ENCODE measurements around the gene LNP1.

The LNP1 gene

DNA sequence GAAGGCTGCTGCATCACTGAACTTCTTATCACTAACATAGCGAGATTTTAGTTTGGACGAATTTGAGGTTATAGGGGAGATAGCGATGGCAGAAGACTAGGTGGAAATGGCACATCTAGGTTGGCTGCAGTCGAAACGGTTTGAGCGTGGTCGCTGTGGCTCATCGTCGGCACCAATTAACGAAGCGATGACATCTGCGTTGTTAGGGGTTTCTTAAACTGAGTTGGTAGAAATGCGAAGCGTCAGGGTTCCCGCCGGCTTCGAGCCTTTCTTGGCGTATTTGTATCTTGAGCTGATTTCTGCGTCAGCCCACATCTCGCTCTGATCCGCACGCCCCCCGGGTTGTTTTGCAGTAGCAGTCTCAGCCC lies 319 bp downstream of the LNP1 start:
- Histone ChIP-seq H3K4me1 (ENCODE audit: control insufficient read depth, insufficient read depth, low read length) (peaks cover 27% of the 10 kb centered on the region), H3K27me3 (ENCODE audit: control insufficient read depth, insufficient read depth, low read length) (no peaks in the 10 kb centered on the region), H3K36me3 (ENCODE audit: insufficient read depth, low read length) (no peaks in the 10 kb centered on the region), H3K9ac (ENCODE audit: low read depth, low read length) (peak overlapping the region; percentile 90), H3K4me3 (ENCODE audit: low read length) (peak overlapping the region; percentile 85), H3K9me3 (replicated peaks; ENCODE audit: low read length) (no peaks in the 10 kb centered on the region), H3K4me2 (ENCODE audit: low read length) (peak overlapping the region; percentile 95)

DNA sequence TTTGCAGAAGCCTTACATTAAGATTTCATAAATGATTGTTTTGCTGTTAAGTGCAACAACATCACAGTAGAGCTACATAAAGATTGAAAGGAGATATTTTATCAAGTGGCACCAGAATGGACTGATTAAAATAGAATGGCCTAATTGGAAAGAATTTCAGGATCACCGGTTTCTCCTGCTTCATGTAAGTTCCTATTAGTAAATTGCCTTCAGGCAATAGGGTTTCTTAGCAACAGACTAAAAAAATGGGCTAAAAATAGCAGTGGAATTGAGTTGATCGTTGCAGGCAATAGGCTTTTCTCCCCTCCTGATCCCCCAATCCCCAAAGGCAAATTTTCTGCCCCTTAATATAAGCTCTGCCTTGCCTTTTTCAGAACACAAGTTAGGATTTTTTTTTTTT lies 917 bp downstream of the LNP1 start:
- Histone ChIP-seq H3K4me3 (ENCODE audit: low read length) (peak overlapping the region; percentile 85), H3K36me3 (ENCODE audit: insufficient read depth, low read length) (no peaks in the 10 kb centered on the region), H3K4me1 (ENCODE audit: control insufficient read depth, insufficient read depth, low read length) (peaks cover 24% of the 10 kb centered on the region), H3K9me3 (replicated peaks; ENCODE audit: low read length) (no peaks in the 10 kb centered on the region), H3K4me2 (ENCODE audit: low read length) (peak overlapping the region; percentile 95), H3K27me3 (ENCODE audit: control insufficient read depth, insufficient read depth, low read length) (no peaks in the 10 kb centered on the region), H3K9ac (ENCODE audit: low read depth, low read length) (peak overlapping the region; percentile 90)

DNA sequence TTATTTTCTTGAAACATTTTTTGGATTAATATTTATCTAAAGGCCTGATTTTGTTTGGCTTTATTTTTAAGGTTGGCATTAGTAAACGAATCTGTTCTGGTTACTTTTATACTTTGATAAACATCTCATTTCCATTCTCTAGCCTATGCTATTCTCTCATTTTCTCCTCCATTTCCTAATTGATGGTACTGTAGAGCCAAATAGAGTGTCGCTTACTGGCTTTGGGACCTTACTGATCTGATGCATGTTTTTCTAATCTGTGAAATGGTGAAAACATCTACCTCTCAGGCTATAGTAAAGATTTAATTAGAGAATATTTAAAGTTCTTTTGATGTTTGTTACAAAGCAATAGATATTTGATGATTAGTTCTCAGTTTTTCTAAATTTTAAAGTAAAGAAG lies 1.6 kb downstream of the LNP1 start:
- peaks cover 24% of the 10 kb centered on the region for H3K4me1 ChIP-seq (ENCODE audit: control insufficient read depth, insufficient read depth, low read length)
- H3K4me3 ChIP-seq (ENCODE audit: low read length) = peak overlapping the region; percentile 85
- peak overlapping the region; percentile 95 for H3K4me2 ChIP-seq (ENCODE audit: low read length)

DNA sequence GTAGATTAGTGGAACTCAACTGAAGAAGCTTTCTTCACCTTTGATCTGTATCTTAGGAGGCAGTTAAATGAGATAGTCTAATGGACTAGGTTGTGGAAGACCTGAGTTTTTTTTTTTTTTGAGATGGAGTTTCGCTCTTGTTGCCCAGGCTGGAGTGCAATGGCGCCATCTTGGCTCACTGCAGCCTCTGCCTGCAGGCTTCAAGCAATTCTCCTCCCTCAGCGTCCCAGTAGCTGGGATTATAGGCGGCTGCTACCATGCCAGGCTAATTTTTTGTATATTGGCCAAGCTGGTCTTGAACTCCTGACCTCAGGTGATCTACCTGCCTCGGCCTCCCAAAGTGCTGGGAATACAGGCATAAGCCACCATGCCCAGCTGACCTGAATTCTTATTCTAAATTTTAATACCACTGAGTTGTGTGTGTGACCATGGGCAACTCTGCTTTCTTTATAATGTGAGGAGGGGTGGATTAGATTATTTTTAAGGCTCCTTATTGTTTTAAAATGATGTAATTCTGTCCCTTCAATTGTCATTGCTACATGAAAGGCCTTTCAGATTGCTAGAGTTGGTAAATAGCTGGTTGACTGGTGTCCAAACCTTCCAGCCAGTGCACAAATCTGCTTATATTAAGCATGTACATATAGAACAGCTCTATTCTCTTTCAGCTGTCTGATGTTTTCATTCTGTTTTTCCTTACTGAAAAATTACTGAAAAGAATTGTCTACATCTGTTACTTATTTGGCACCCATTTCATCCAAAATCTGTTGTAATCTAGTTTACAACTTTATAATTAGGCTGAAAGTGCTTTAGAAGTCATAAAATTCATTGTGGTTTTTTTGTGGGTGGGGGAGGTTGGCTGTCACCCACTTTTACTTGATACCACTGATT lies 2.3 kb downstream of the LNP1 start:
- Histone ChIP-seq H3K4me2 (ENCODE audit: low read length) (peak overlapping the region; percentile 95), H3K4me1 (ENCODE audit: control insufficient read depth, insufficient read depth, low read length) (peaks cover 24% of the 10 kb centered on the region), H3K9ac (ENCODE audit: low read depth, low read length) (peak overlapping the region; percentile 90), H3K27me3 (ENCODE audit: control insufficient read depth, insufficient read depth, low read length) (no peaks in the 10 kb centered on the region), H3K36me3 (ENCODE audit: insufficient read depth, low read length) (no peaks in the 10 kb centered on the region), H3K9me3 (replicated peaks; ENCODE audit: low read length) (no peaks in the 10 kb centered on the region), H3K4me3 (ENCODE audit: low read length) (peak overlapping the region; percentile 85)

More for the DNA sequence above, 1.6 kb downstream of the LNP1 start:
- no peaks in the 10 kb centered on the region for H3K9me3 ChIP-seq (replicated peaks; ENCODE audit: low read length)
- H3K36me3 ChIP-seq (ENCODE audit: insufficient read depth, low read length) = no peaks in the 10 kb centered on the region
- no peaks in the 10 kb centered on the region for H3K27me3 ChIP-seq (ENCODE audit: control insufficient read depth, insufficient read depth, low read length)
- peak overlapping the region; percentile 90 for H3K9ac ChIP-seq (ENCODE audit: low read depth, low read length)

DNA sequence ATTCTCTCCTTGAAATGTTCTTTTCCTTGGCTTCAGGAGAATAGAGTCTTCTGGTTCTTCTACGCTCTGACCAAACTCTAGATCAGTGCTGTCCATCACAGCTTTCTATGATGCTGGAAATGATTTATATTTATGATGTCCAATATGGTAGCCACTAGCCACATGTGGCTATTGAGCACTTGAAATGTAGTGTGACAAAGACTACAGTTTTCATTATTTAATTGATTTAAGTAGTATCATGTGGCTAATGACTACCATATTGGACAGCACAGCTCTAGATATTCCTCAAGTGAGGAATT lies 2.9 kb downstream of the LNP1 start:
- Histone ChIP-seq H3K9ac (ENCODE audit: low read depth, low read length) (no peak overlapping the region), H3K4me1 (ENCODE audit: control insufficient read depth, insufficient read depth, low read length) (peaks cover 22% of the 10 kb centered on the region), H3K9me3 (replicated peaks; ENCODE audit: low read length) (no peaks in the 10 kb centered on the region), H3K36me3 (ENCODE audit: insufficient read depth, low read length) (no peaks in the 10 kb centered on the region), H3K4me2 (ENCODE audit: low read length) (peak overlapping the region; percentile 95), H3K4me3 (ENCODE audit: low read length) (no peak overlapping the region), H3K27me3 (ENCODE audit: control insufficient read depth, insufficient read depth, low read length) (no peaks in the 10 kb centered on the region)

DNA sequence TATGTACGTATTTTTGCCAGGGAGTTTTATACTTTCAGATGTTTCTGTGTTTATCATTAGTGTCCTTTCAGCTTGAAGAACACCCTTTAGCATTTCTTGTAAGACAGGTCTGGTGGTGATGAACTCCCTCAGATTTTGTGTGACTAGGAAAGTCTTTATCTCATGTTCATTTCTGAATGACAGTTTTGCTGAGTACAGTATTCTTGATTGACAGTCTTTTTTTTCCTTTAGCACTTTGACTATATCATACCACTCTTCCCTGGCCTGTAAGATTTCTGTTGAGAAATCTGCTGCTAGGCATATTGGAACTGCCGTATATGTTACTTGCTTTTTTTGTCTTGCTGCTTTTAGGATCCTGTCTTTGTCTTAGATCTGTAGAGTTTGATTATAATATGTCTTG lies 5.8 kb downstream of the LNP1 start:
- H3K9me3 ChIP-seq (replicated peaks; ENCODE audit: low read length) = no peaks in the 10 kb centered on the region
- peaks cover 12% of the 10 kb centered on the region for H3K4me1 ChIP-seq (ENCODE audit: control insufficient read depth, insufficient read depth, low read length)
- no peak overlapping the region for H3K4me2 ChIP-seq (ENCODE audit: low read length)
- no peak overlapping the region for H3K4me3 ChIP-seq (ENCODE audit: low read length)
- no peaks in the 10 kb centered on the region for H3K27me3 ChIP-seq (ENCODE audit: control insufficient read depth, insufficient read depth, low read length)
- no peaks in the 10 kb centered on the region for H3K36me3 ChIP-seq (ENCODE audit: insufficient read depth, low read length)
- no peak overlapping the region for H3K9ac ChIP-seq (ENCODE audit: low read depth, low read length)

DNA sequence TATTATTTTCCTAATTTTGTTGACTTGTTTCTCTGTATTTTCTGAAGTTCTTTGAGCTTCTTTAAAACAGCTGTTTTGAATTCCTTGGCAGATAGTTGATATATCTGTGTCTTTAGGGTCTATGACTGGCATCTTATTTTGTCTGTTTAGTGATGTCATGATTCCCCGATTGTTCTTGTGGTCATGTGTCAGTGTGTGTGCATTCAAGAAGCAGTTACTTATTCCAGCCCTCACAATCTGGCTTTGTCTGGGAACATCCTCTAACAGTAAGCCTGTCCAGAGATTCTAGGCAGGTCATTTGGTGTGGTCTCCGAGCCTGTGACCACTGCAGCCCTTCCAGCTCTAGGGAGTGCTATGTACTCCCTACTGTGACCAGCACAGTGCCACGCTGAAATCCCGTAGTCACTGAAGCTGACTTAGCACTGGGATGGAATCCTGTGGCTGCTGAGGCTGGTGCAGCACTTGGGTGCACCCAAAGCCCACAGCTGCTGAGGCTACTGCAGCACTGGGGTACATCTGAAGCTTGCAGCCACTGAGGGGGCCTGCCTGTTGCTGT lies 6.7 kb downstream of the LNP1 start:
- Histone ChIP-seq H3K4me3 (ENCODE audit: low read length) (no peak overlapping the region), H3K36me3 (ENCODE audit: insufficient read depth, low read length) (no peaks in the 10 kb centered on the region), H3K4me2 (ENCODE audit: low read length) (no peak overlapping the region)

DNA sequence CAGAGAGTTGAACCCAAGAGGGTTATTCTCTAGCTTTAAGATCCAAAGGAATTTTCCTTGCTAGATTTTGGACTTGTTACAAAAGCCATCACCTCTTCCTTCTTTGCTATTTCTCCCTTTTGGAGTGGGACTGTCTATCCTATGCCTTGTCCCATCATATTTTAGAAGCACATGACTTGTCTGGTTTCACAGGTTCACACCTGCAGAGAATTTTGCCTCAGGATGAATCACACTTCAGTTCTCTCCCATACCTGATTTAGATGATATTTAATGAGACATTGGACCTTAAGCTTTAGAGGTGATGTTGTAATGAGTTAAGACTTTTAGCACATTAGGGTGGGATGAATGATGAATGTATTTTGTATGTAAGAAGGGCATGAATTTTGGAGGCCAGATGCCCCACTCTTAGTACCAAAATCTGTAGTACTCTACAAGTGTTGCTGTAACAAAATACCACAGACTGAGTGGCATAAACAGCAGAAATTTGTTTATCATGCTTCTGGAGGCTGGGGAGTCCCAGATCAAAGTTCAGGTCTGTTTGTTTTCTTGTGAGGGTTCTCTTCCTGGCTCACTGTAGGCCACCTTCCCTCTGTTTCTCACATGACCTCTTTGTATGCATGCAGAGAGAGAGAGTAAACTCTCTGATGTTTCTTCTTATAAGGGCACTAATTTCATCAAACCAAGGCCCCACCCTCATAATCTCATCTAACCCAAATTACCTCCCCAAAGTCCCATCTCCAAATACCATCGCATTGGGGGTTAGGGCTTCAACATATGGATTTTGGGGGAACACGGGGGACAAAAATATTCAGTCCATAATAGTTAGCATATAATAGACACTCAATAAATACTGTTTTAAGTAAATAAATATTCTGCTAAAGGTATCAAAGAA lies 10.0 kb downstream of the LNP1 start:
- Histone ChIP-seq H3K4me3 (ENCODE audit: low read length) (no peak overlapping the region), H3K4me2 (ENCODE audit: low read length) (no peak overlapping the region)

More for the DNA sequence above, 6.7 kb downstream of the LNP1 start:
- Histone ChIP-seq H3K27me3 (ENCODE audit: control insufficient read depth, insufficient read depth, low read length) (no peaks in the 10 kb centered on the region), H3K9ac (ENCODE audit: low read depth, low read length) (no peak overlapping the region), H3K9me3 (replicated peaks; ENCODE audit: low read length) (no peaks in the 10 kb centered on the region), H3K4me1 (ENCODE audit: control insufficient read depth, insufficient read depth, low read length) (peaks cover 3% of the 10 kb centered on the region)

DNA sequence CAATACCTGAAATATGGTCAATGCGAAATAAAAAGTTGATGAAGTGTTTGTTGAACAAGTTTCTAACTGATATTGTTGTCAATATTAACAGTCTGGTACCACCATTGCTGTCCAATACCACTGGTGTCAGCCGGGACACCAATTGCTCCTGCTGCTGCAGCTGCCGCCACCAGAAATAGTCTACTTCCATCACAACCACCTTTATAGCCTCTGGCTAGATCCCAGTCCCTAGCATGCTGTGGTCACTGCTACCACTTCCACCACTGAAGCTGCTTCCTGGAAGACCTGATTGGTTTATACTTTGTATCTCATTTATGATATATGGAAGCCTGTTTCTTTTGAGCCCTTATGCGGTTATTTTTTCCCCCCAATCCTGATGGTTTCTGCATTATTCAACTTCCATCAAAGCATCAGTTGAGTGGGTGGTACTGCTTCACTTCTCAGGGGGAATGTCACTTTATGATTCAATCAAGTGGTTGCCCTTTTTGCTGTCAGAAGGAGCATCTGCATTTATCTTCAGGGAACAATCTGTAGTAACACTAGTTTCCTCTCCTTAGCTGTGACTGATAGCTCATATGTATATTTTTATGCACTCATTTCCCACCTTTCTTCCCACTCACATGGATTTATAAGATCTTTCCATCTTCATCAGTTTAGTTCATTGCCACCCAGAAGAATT lies 11.7 kb downstream of the LNP1 start:
- Histone ChIP-seq H3K4me1 (ENCODE audit: control insufficient read depth, insufficient read depth, low read length) (no peaks in the 10 kb centered on the region), H3K4me2 (ENCODE audit: low read length) (no peak overlapping the region), H3K9ac (ENCODE audit: low read depth, low read length) (no peak overlapping the region), H3K4me3 (ENCODE audit: low read length) (no peak overlapping the region), H3K27me3 (ENCODE audit: control insufficient read depth, insufficient read depth, low read length) (no peaks in the 10 kb centered on the region), H3K9me3 (replicated peaks; ENCODE audit: low read length) (no peaks in the 10 kb centered on the region), H3K36me3 (ENCODE audit: insufficient read depth, low read length) (no peaks in the 10 kb centered on the region)

More for the DNA sequence above, 10.0 kb downstream of the LNP1 start:
- no peaks in the 10 kb centered on the region for H3K4me1 ChIP-seq (ENCODE audit: control insufficient read depth, insufficient read depth, low read length)
- no peaks in the 10 kb centered on the region for H3K27me3 ChIP-seq (ENCODE audit: control insufficient read depth, insufficient read depth, low read length)
- H3K9me3 ChIP-seq (replicated peaks; ENCODE audit: low read length) = no peaks in the 10 kb centered on the region
- no peak overlapping the region for H3K9ac ChIP-seq (ENCODE audit: low read depth, low read length)
- H3K36me3 ChIP-seq (ENCODE audit: insufficient read depth, low read length) = no peaks in the 10 kb centered on the region

DNA sequence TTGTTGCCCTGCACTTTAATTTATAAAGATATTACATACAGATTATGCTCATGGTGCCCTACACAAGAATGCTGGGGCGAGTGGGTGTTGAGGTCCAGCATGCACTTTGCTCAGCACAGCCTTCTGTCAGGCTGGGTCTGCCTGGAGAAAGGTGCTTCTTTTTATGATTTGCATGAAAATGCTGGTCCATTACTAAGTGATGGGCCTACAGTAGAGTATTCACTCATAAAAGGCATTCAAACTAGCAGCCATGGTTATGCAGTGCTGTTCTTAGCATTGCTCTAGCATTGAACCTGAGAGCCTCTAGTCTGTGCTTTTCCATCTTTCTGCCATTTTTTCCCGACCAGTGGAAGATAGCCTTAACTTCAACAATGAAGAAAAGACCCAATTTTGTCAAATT lies 12.3 kb downstream of the LNP1 start:
- no peak overlapping the region for H3K9ac ChIP-seq (ENCODE audit: low read depth, low read length)
- no peaks in the 10 kb centered on the region for H3K9me3 ChIP-seq (replicated peaks; ENCODE audit: low read length)
- no peaks in the 10 kb centered on the region for H3K36me3 ChIP-seq (ENCODE audit: insufficient read depth, low read length)
- H3K27me3 ChIP-seq (ENCODE audit: control insufficient read depth, insufficient read depth, low read length) = no peaks in the 10 kb centered on the region
- no peaks in the 10 kb centered on the region for H3K4me1 ChIP-seq (ENCODE audit: control insufficient read depth, insufficient read depth, low read length)
- no peak overlapping the region for H3K4me3 ChIP-seq (ENCODE audit: low read length)
- H3K4me2 ChIP-seq (ENCODE audit: low read length) = no peak overlapping the region

DNA sequence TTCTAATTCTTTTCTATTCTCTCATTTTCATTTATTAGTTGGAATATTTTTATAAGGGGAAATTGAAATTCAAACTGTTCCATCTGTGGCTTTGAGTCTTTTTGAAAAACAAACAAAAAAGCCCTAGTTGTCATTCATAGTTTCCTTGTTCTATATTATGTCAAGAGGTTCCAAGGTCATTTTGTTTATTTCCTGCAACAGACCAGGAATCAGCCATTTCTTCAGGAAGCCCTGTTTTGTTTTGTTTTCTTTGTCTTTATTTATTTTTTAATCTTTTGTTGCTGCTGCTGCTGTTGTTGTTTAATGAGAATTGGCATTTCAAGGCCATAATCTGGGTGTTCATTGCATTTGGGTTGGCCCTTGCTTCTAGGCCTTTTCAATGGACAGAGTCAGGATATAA lies 14.8 kb downstream of the LNP1 start:
- Histone ChIP-seq H3K9me3 (replicated peaks; ENCODE audit: low read length) (no peaks in the 10 kb centered on the region), H3K4me1 (ENCODE audit: control insufficient read depth, insufficient read depth, low read length) (no peaks in the 10 kb centered on the region), H3K4me3 (ENCODE audit: low read length) (no peak overlapping the region), H3K36me3 (ENCODE audit: insufficient read depth, low read length) (no peaks in the 10 kb centered on the region), H3K4me2 (ENCODE audit: low read length) (no peak overlapping the region), H3K27me3 (ENCODE audit: control insufficient read depth, insufficient read depth, low read length) (no peaks in the 10 kb centered on the region), H3K9ac (ENCODE audit: low read depth, low read length) (no peak overlapping the region)
